NCI-H345 treated with DMSO at 0.1 percent for 48 hours (cell line): ENCODE results near the gene GTF2E1.
"Not testable (repeated sequence)": the region's sequence is repeated elsewhere in the genome, so short reads cannot be mapped to it uniquely, and the experiment has no call there.

Experiments used
- DNase-seq: peaks from one replicate; lab custom pipeline; 2025; ENCODE audit not compliant: unreplicated experiment; lab: John Stamatoyannopoulos, UW

GTF2E1 gene

DNA sequence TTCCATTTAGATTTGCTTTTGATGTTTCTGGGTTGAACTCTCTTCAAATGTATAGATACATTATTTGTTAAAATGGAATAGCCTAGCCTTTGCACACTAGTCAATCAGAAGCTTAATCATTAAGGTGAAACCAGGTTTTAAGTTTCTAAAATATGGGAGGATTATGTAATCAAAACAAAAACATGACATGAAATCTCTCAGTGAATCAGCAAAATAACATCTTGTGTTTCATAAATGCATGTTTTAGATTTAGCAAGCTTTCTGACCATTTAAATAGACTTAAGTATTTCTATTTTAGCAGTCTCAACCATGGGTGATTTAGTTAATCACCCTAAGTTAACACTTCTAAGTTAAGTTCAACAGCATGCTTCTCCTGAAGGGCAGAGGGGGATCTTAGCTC, 11.3 kb downstream of the GTF2E1 start:
- DNase-seq, result no peak

- DNase-seq, result no peak
Measured at GRCh38 chr3:120756061-120756460, 13.5 kb downstream of the GTF2E1 start.

DNA sequence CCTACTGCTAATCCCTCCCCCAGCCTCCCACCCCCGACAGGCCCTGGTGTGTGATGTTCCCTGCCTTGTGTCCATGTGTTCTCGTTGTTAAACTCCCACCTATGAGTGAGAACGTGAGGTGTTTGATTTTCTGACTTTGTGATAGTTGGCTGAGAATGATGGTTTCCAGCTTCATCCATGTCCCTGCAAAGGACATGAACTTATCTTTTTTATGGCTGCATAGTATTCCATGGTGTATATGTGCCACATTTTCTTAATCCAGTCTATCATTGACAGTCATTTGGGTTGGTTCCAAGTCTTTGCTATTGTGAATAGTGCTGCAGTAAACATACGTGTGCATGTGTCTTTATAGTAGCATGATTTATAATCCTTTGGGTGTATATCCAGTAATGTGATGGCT, 16.0 kb downstream of the GTF2E1 start:
- DNase-seq, result not testable (repeated sequence)

DNA sequence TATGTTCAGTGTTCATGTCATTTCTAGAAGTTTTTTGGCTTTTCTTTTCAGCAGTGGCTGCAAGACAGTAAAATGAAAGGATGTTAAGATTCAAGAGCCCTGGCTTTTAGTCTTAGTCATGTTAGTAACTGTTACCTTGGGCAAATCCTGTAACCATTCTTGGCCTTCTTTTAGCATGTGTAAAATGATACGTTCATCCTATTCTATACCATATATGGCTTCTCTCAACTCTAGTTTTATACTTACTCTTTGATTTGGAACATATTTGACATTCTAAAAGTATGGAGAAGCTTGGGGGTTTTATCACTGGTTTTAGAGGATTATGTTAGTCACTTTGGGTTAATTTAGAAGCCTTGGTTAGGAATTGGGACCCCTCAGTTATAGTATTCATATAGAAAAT, 20.1 kb downstream of the GTF2E1 start:
- DNase-seq, result no peak

DNA sequence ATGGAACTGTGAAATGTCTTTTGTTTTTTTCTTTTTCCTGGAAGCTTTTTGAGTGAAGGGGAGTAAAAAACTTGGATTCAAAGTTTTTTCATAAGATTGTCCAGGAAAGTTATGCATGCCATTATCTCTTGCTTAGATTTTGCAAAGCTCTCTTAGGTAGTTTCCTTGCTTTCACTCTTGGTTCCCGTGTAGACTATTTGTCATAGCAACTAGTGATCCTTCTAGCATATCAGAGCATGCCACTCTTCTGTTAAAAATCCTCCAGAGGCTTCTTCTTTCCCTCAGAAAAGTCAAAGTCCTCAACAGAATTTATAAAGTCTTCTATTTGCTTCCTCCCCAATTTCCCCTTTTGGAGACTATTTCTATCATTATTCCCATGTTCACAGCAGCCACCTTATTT, 21.1 kb downstream of the GTF2E1 start:
- no peak for DNase-seq

GRCh38 chr3:120764206-120764605, 21.7 kb downstream of the GTF2E1 start:
- no peak for DNase-seq

- DNase-seq, result no peak
Measured at GRCh38 chr3:120765830-120766493, 23.4 kb downstream of the GTF2E1 start.

DNA sequence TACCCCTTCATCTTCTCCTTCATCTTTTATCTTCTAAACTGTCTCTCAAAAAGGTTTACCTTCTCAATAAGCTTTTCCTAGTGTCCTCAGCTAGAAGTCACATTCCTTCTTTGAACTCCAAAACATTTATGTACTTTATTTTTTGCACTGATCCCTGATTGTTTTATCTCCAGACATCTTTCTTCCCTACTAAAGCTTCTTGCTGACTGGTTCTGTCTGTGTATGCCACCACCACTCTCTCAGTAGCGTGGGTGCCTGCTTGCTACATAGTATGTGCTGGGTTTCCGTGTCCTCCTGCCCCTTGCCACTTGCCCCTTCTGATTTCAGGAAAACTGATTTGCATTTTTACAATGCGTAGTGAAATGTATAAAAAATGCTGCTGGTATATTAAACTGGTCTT, 24.0 kb downstream of the GTF2E1 start:
- no peak for DNase-seq

- no peak for DNase-seq
Measured at GRCh38 chr3:120767106-120767505, 24.6 kb downstream of the GTF2E1 start.

- no peak for DNase-seq
Measured at GRCh38 chr3:120769436-120769835, 26.9 kb downstream of the GTF2E1 start.

GRCh38 chr3:120770891-120771290, 28.3 kb downstream of the GTF2E1 start:
- DNase-seq, result no peak

- no peak for DNase-seq
Measured at GRCh38 chr3:120772081-120772480, 29.5 kb downstream of the GTF2E1 start.

- no peak for DNase-seq
Measured at GRCh38 chr3:120773932-120774331, 31.4 kb downstream of the GTF2E1 start.

DNA sequence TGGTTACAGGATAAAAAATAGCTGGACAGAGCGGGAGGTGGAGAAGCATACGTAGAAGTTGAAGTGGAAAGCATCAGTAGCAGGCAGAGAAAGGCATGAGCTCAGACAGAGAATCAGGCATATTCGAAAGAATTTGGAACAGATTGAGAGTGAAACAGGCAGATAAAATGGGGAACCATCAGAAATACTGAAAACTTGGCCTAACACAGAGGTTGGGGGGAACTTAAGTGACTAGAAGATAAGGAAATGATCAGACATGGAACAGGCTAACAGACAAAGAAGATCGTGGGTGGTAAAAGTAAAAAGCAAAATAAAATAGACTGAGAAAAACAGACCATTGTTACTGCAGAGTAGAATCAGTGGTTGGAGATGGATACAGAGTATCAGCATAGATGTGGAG, 32.9 kb downstream of the GTF2E1 start:
- DNase-seq, result no peak

DNA sequence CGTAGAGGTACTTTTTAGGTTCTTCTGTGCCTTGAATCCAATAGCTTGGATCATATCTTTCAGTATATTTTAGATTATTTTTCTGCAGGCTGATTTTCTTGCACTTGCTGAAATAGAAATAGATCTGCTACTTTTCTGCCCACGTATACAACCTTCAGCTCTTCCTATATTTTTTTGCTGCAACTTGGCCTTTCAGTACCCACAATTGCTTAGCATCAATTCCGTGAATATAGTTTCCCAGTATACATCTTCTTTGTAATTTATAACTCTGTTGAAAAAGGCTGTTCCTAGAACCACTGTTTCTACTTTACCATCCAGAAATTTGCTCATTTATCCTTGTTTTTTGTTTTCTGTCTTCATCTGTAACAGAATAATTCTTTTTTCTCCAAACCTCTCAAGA, 36.2 kb downstream of the GTF2E1 start:
- DNase-seq, result no peak

DNA sequence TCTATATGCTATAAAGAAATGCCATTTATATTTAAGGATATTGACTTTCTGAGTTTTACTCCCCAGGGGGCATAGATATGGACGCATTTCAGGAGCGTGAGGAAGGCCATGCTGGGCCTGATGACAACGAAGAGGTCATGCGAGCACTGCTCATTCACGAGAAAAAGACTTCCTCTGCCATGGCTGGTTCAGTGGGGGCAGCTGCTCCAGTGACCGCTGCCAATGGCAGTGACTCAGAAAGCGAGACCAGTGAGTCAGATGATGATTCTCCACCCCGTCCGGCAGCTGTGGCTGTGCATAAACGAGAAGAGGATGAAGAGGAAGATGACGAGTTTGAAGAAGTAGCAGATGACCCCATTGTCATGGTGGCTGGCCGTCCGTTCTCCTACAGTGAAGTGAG, 38.4 kb downstream of the GTF2E1 start:
- DNase-seq, result no peak

GRCh38 chr3:120785832-120786231, 43.3 kb downstream of the GTF2E1 start:
- not testable (repeated sequence) for DNase-seq

DNA sequence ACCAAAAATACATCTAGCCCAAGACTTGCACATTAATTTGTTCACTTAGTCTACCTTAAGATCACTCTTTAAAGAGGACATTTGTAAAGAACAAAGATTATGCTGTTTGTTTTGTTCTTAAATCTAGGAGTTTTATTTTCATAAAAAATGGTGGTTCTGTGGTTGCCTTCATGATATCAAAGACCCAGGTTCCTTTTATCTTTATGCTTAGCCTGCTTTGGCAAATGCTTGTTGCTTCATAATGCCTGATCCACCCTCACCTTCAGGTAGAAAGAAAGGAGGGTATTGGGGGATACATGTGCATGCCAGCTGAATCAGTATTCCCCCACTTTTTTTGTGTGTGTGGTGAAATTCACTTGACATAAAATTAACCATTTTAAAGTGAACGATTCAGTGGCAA, 48.5 kb downstream of the GTF2E1 start:
- no peak for DNase-seq

GRCh38 chr3:120791913-120792312, 49.4 kb downstream of the GTF2E1 start:
- no peak for DNase-seq

DNA sequence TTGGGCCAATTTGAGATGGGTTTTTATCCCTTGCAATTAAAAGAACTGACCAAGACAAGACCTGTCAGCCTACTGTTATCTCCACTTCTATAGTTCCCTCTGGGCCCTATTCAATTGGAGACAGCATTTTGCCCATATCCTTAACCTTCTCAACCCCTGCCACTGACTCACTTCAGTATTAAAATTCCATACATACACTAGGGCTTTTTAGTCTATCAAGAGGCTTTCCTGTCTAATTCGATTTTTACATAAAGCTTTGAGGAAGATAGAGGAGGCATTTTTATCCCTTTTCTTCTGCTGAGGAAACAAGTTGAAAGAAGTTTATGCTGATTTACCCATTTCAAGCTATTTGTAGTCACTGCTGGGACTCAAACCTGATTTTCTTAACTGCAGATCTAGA, 51.1 kb downstream of the GTF2E1 start:
- DNase-seq, result no peak

- DNase-seq, result no peak
Measured at GRCh38 chr3:120795017-120795648, 52.6 kb downstream of the GTF2E1 start.

DNA sequence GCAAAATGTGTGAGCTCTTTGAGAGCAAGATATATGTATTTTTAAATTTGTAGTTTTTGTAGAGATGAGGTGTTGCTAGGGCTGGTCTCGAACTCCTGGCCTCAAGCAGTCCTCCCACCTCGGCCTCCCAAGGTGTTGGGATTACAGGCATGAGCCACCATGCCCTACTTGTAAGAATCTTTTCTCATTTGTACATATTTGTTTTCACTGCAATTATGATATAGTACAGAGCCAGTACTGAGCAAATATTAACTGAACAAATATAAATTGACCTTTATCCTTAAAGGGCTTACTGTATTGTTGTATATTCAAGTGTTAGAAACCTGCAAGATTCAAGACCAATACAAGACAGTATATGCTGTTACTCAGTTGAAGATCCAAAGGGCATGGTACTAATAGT, 53.4 kb downstream of the GTF2E1 start:
- no peak for DNase-seq

GRCh38 chr3:120796976-120797375, 54.4 kb downstream of the GTF2E1 start:
- no peak for DNase-seq
